Tibial nerve (tissue), 4 donors: Measurements from ENCODE around the gene MCCC1. TPM values are rescaled to one million over a fixed set of nuclear protein-coding genes. Genes with fewer than 3 reads are reported as not detected.
"Not testable (repeated sequence)": the region's sequence is repeated elsewhere in the genome, so short reads cannot be mapped to it uniquely, and the experiment has no call there.

ENCODE experiments used
- DNase-seq, 2 donors: peaks; one replicate each; pipeline ENCODE4 v3.0.0-alpha.2; 2019; ENCODE audit warnings: low spot score in 2 of 2
- H3K27ac ChIP-seq, 4 donors: fragments of 200-600 bp; sonication (generic) in 3 of 4; one replicate each; pipeline ENCODE4 v1.5.1; 2017 to 2019; ENCODE audit warnings: mild to moderate bottlenecking in 1 of 4
- H3K27me3 ChIP-seq, 2 donors: fragments of 200-600 bp; sonication (generic) in 1 of 2; one replicate each; pipeline versions ENCODE4 v1.5.1 to v1.6.0; 2017 to 2019
- H3K36me3 ChIP-seq, 3 donors: fragments of 200-600 bp; sonication (generic); one replicate each; pipeline ENCODE4 v1.5.1; 2018 to 2019
- H3K4me1 ChIP-seq, 4 donors: fragments of 200-600 bp; sonication (generic) in 3 of 4; one replicate each; pipeline ENCODE4 v1.5.1; 2017 to 2019
- H3K4me3 ChIP-seq, 4 donors: fragments of 200-600 bp; sonication (generic) in 3 of 4; one replicate each; pipeline ENCODE4 v1.5.1; 2017 to 2019; ENCODE audit warnings: mild to moderate bottlenecking in 1 of 4, moderate library complexity in 1 of 4
- H3K9me3 ChIP-seq, 4 donors: fragments of 200-600 bp; sonication (generic) in 3 of 4; one replicate each; pipeline ENCODE4 v1.5.1; 2017 to 2019
- CTCF ChIP-seq, 5 experiments: fragments of 200-600 bp in 3 of 5; fragments of 450-650 bp in 2 of 5; sonication (generic) in 3 of 5; IDR thresholded peaks; one replicate each; pipeline ENCODE4 v1.5.1; 2016 to 2019; ENCODE audit warnings: antibody characterized with exemption in 5 of 5, mild to moderate bottlenecking in 3 of 5, moderate library complexity in 2 of 5
- EP300 ChIP-seq, 2 donors: sonication (generic); formaldehyde crosslinking; IDR thresholded peaks; one replicate each; pipeline ENCODE4 v1.6.1; 2017; ENCODE audit warnings: antibody characterized with exemption in 2 of 2, mild to moderate bottlenecking in 1 of 2
- POLR2A ChIP-seq, 2 donors: fragments of 450-650 bp; IDR thresholded peaks; one replicate each; pipeline ENCODE4 v1.6.1; 2017; ENCODE audit warnings: antibody characterized with exemption in 2 of 2, mild to moderate bottlenecking in 2 of 2, moderate library complexity in 2 of 2
- WGBS, 2 donors: methylation state at CpG; one replicate each; pipeline ENCODE4 v1.1.5; 2018; 5-methylcytosine and 5-hydroxymethylcytosine counted together
- total RNA-seq, 4 donors: library from RNA; depleted of rRNA; stranded (reverse); fragments of >200 nt; gene quantifications; one replicate each; pipeline ENCODE4 v1.1.0, GENCODE V29; 2016

Gene MCCC1
- total RNA-seq, 4 donors from 2014 or later = 39.9 to 61.2 (median 48.1) TPM

- DNase-seq = no peak
- Histone ChIP-seq H3K27ac (no peak overlapping the region), H3K9me3 (no peaks in the 10 kb centered on the region), H3K4me1 (peaks cover 0 to 9% (median 0%) of the 10 kb centered on the region in 4 donors), H3K27me3 (no peaks in the 10 kb centered on the region), H3K4me3 (no peak overlapping the region), H3K36me3 (peaks cover 0 to 53% (median 8%) of the 10 kb centered on the region in 3 donors)
- no peak for TF ChIP-seq CTCF (IDR thresholded peaks at IDR 0.05)
- WGBS, 2 donors = 91% methylated on average over 2 of the region's 2 CpGs
These were observed 24.4 kb downstream of the MCCC1 start for GRCh38 chr3:183074881-183075280.

GRCh38 chr3:183074261-183074660, 25.0 kb downstream of the MCCC1 start:
- Histone ChIP-seq H3K9me3 (no peaks in the 10 kb centered on the region), H3K4me3 (no peak overlapping the region), H3K4me1 (peaks cover 0 to 9% (median 0%) of the 10 kb centered on the region in 4 donors), H3K36me3 (peaks cover 0 to 53% (median 8%) of the 10 kb centered on the region in 3 donors), H3K27ac (no peak overlapping the region), H3K27me3 (no peaks in the 10 kb centered on the region)
- TF ChIP-seq POLR2A (IDR thresholded peaks at IDR 0.05) (no peak), CTCF (IDR thresholded peaks at IDR 0.05) (no peak), EP300 (IDR thresholded peaks at IDR 0.05) (no peak)
- 32 to 33% methylated on average over 3 of the region's 3 CpGs for WGBS, 2 donors
- DNase-seq = no peak

DNA sequence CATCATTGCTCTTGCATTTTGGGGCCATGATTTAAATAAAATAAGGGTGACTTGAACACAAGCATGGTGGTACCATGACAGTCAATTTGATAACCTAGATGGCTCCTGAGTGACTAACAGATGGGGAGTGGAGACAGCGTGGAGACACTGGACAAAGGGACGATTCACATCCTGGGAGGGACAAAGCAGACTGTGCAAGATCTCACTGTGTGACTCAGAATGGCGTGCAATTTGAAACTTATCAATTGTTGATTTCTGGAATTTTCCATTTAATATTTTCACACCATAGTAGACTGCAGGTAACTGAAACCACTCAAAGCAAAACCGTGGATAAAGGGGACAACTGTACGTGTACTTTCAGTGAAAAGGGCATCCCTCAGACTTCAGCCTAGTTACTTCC, 25.5 kb downstream of the MCCC1 start:
- Histone ChIP-seq H3K27ac (no peak overlapping the region), H3K4me3 (no peak overlapping the region), H3K9me3 (no peaks in the 10 kb centered on the region), H3K27me3 (no peaks in the 10 kb centered on the region), H3K36me3 (peaks cover 0 to 53% (median 8%) of the 10 kb centered on the region in 3 donors), H3K4me1 (peaks cover 0 to 9% (median 0%) of the 10 kb centered on the region in 4 donors)
- TF ChIP-seq CTCF (IDR thresholded peaks at IDR 0.05) (no peak), EP300 (IDR thresholded peaks at IDR 0.05) (no peak), POLR2A (IDR thresholded peaks at IDR 0.05) (no peak)
- DNase-seq = no peak
- WGBS, 2 donors = 54 to 64% methylated on average over 5 of the region's 5 CpGs

DNA sequence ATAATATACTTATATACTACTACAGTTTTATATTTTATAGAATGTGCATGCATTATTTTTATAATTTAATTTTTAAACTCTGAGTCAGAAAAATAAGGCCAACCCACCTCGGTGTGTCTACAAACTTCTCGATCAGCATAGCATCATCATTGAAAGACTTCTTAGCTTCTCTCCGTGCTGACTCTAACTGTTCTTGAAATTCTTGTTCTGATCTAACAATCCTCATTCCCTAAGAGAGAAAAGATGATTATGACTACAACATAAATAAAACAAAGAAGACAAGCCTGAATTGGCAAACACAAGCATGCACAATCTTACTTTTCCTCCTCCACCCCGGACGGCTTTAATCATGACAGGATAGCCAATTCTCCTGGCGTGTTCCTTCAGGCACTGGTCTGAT, 28.4 kb downstream of the MCCC1 start:
- no peak for DNase-seq
- H3K36me3 ChIP-seq = peaks cover 0 to 73% (median 18%) of the 10 kb centered on the region in 3 donors
- 93% methylated on average over 6 of the region's 6 CpGs for WGBS, 2 donors

DNA sequence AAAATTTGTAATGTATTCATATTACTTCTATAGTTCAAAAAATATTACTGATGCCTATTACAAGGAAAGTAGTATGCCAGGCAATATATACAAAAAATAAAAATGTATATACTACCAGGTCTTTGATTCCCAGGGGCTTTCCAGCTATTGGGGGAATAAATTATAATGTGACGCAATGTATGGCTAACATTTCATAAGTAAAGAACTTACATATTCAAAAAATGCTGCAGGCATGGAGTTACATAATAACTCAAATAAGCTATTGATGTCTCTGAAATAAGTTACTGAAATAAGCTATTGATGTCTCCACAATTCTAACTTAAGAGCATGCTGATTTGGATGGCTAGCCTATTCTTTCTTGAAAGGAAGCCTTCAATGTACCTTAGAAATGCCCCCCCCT, 30.2 kb downstream of the MCCC1 start:
- 0% methylated on average over 1 of the region's 1 CpG for WGBS, 2 donors
- Histone ChIP-seq H3K36me3 (peaks cover 0 to 76% (median 18%) of the 10 kb centered on the region in 3 donors), H3K4me1 (peaks cover 0 to 4% (median 0%) of the 10 kb centered on the region in 4 donors)

More for the DNA sequence above, 28.4 kb downstream of the MCCC1 start:
- TF ChIP-seq EP300 (IDR thresholded peaks at IDR 0.05) (no peak), CTCF (IDR thresholded peaks at IDR 0.05) (no peak), POLR2A (IDR thresholded peaks at IDR 0.05) (no peak)
- Histone ChIP-seq H3K9me3 (no peaks in the 10 kb centered on the region), H3K4me3 (no peak overlapping the region), H3K27me3 (no peaks in the 10 kb centered on the region), H3K27ac (no peak overlapping the region), H3K4me1 (peaks cover 0 to 9% (median 0%) of the 10 kb centered on the region in 4 donors)

GRCh38 chr3:183066891-183067290, 32.4 kb downstream of the MCCC1 start:
- H3K36me3 ChIP-seq = peaks cover 0 to 81% (median 18%) of the 10 kb centered on the region in 3 donors
- 97 to 98% methylated on average over 2 of the region's 2 CpGs for WGBS, 2 donors
- H3K9me3 ChIP-seq, DNase-seq, H3K27ac ChIP-seq, H3K4me3 ChIP-seq, H3K27me3 ChIP-seq, H3K4me1 ChIP-seq: not testable (repeated sequence)

More for the DNA sequence above, 30.2 kb downstream of the MCCC1 start:
- no peaks in the 10 kb centered on the region for H3K9me3 ChIP-seq
- H3K4me3 ChIP-seq = no peak overlapping the region
- no peak for TF ChIP-seq CTCF (IDR thresholded peaks at IDR 0.05)
- no peak for TF ChIP-seq EP300 (IDR thresholded peaks at IDR 0.05)
- no peak for TF ChIP-seq POLR2A (IDR thresholded peaks at IDR 0.05)
- H3K27me3 ChIP-seq = no peaks in the 10 kb centered on the region
- DNase-seq = no peak
- no peak overlapping the region for H3K27ac ChIP-seq
